GM19043 (cell line): Measurements from ENCODE around the gene CDH16.
"Not testable (repeated sequence)": the region's sequence is repeated elsewhere in the genome, so short reads cannot be mapped to it uniquely, and the experiment has no call there.

Experiments used
- ATAC-seq: cut with Tn5 transposase; IDR thresholded peaks from one replicate; pipeline ENCODE4 v1.9.1; 2021; ENCODE audit warnings: low read depth; ENCODE audit not compliant: unreplicated experiment

The CDH16 gene

GRCh38 chr16:66899945-66900710 lies 18.6 kb downstream of the CDH16 start:
- no peak for ATAC-seq

- no peak for ATAC-seq
These were observed 19.3 kb downstream of the CDH16 start for GRCh38 chr16:66899310-66899944.

GRCh38 chr16:66898933-66899309 lies 19.8 kb downstream of the CDH16 start:
- ATAC-seq, result no peak

GRCh38 chr16:66898207-66898606 lies 20.5 kb downstream of the CDH16 start:
- no peak for ATAC-seq

- not testable (repeated sequence) for ATAC-seq
These were observed 22.0 kb downstream of the CDH16 start for GRCh38 chr16:66896682-66897081.

- no peak for ATAC-seq
These were observed 22.7 kb downstream of the CDH16 start for GRCh38 chr16:66895999-66896398.

GRCh38 chr16:66895689-66895979 lies 23.1 kb downstream of the CDH16 start:
- ATAC-seq, result no peak

GRCh38 chr16:66894948-66895688 lies 23.6 kb downstream of the CDH16 start:
- ATAC-seq, result no peak

GRCh38 chr16:66894055-66894454 lies 24.6 kb downstream of the CDH16 start:
- ATAC-seq, result no peak

- no peak for ATAC-seq
These were observed 26.9 kb downstream of the CDH16 start for GRCh38 chr16:66891797-66892196.

GRCh38 chr16:66891360-66891759 lies 27.3 kb downstream of the CDH16 start:
- ATAC-seq, result no peak

- ATAC-seq, result no peak
These were observed 27.9 kb downstream of the CDH16 start for GRCh38 chr16:66890799-66891198.

GRCh38 chr16:66889622-66890021 lies 29.1 kb downstream of the CDH16 start:
- no peak for ATAC-seq

- no peak for ATAC-seq
These were observed 29.8 kb downstream of the CDH16 start for GRCh38 chr16:66888647-66889615.

GRCh38 chr16:66886914-66887313 lies 31.8 kb downstream of the CDH16 start:
- no peak for ATAC-seq

- ATAC-seq, result no peak
These were observed 32.4 kb downstream of the CDH16 start for GRCh38 chr16:66886321-66886720.

- no peak for ATAC-seq
These were observed 33.2 kb downstream of the CDH16 start for GRCh38 chr16:66885491-66885890.

- ATAC-seq, result no peak
These were observed 36.0 kb downstream of the CDH16 start for GRCh38 chr16:66882702-66883101.

GRCh38 chr16:66881964-66882508 lies 36.6 kb downstream of the CDH16 start:
- no peak for ATAC-seq

GRCh38 chr16:66881560-66881959 lies 37.1 kb downstream of the CDH16 start:
- no peak for ATAC-seq
